ENCODE data around the gene VARS2.

- TF ChIP-seq, protein P1, sequence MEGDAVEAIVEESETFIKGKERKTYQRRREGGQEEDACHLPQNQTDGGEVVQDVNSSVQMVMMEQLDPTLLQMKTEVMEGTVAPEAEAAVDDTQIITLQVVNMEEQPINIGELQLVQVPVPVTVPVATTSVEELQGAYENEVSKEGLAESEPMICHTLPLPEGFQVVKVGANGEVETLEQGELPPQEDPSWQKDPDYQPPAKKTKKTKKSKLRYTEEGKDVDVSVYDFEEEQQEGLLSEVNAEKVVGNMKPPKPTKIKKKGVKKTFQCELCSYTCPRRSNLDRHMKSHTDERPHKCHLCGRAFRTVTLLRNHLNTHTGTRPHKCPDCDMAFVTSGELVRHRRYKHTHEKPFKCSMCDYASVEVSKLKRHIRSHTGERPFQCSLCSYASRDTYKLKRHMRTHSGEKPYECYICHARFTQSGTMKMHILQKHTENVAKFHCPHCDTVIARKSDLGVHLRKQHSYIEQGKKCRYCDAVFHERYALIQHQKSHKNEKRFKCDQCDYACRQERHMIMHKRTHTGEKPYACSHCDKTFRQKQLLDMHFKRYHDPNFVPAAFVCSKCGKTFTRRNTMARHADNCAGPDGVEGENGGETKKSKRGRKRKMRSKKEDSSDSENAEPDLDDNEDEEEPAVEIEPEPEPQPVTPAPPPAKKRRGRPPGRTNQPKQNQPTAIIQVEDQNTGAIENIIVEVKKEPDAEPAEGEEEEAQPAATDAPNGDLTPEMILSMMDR (IDR thresholded peaks at IDR 0.05) = no peak
- TF ChIP-seq POLR2A (IDR thresholded peaks at IDR 0.05) = no peak
Measured at GRCh38 chr6:30939473-30939872, 25.4 kb downstream of the VARS2 start.

Measured in lower leg skin (tissue), 3 donors.